Astrocyte of the spinal cord (primary cell): ENCODE results near the gene HS1BP3.

Source experiments
- DNase-seq: peaks from one replicate; pipeline ENCODE4 v3.0.0; 2011; ENCODE audit warnings: low read depth, low spot score
- H3K4me3 ChIP-seq: 2 replicates; pipeline ENCODE4 v1.5.1; 2011; ENCODE audit warnings: low read depth, mild to moderate bottlenecking, low read length, moderate library complexity
- CTCF ChIP-seq: IDR thresholded peaks from 2 replicates; pipeline ENCODE4 v1.5.1; 2012; ENCODE audit warnings: low read depth, mild to moderate bottlenecking, low read length, inconsistent platforms
- in situ Hi-C: cut with HindIII; loops from 2 replicates; pipeline ENCODE4 v1.10.0; 2017; ENCODE audit warnings: low sequenced_read_pairs

Gene HS1BP3

GRCh38 chr2:20653695-20654534 lies 3.0 kb upstream of the HS1BP3 start:
- no peak for TF ChIP-seq CTCF
- H3K4me3 ChIP-seq: no peak overlapping the region
- in situ Hi-C loops: no loop called here
- no peak for DNase-seq

- no peak overlapping the region for H3K4me3 ChIP-seq
- DNase-seq: no peak
- TF ChIP-seq CTCF: no peak
- in situ Hi-C loops: no loop called here
These were observed 2.0 kb upstream of the HS1BP3 start for GRCh38 chr2:20652673-20653575.

- no peak overlapping the region for H3K4me3 ChIP-seq
- DNase-seq: no peak
- no peak for TF ChIP-seq CTCF
- in situ Hi-C loops: no loop called here
These were observed 1.2 kb upstream of the HS1BP3 start for GRCh38 chr2:20652141-20652540.

GRCh38 chr2:20651731-20652099 lies 817 bp upstream of the HS1BP3 start:
- peak overlapping the region; percentile 84 for H3K4me3 ChIP-seq
- in situ Hi-C loops: no loop called here
- TF ChIP-seq CTCF: no peak
- DNase-seq: no peak

GRCh38 chr2:20650393-20650876 lies 463 bp downstream of the HS1BP3 start:
- in situ Hi-C loops: no loop called here
- DNase-seq: no peak
- TF ChIP-seq CTCF: no peak
- H3K4me3 ChIP-seq: peak overlapping the region; percentile 84

GRCh38 chr2:20649976-20650375 lies 922 bp downstream of the HS1BP3 start:
- in situ Hi-C loops: no loop called here
- peak overlapping the region; percentile 84 for H3K4me3 ChIP-seq
- no peak for TF ChIP-seq CTCF
- DNase-seq: no peak
